Tibial nerve (tissue), 3 donors: ENCODE measurements around the gene DPP8.
"Not testable (repeated sequence)": the region's sequence is repeated elsewhere in the genome, so short reads cannot be mapped to it uniquely, and the experiment has no call there.

Source experiments
- POLR2A ChIP-seq, 2 donors: fragments of 450-650 bp; IDR thresholded peaks; one replicate each; pipeline ENCODE4 v1.6.1; 2017; ENCODE audit warnings: antibody characterized with exemption in 2 of 2, mild to moderate bottlenecking in 2 of 2, moderate library complexity in 2 of 2
- TF ChIP-seq, protein P1 (sequence below), 5 experiments: fragments of 200-600 bp in 3 of 5; fragments of 450-650 bp in 2 of 5; sonication (generic) in 3 of 5; IDR thresholded peaks; one replicate each; pipeline ENCODE4 v1.5.1; 2016 to 2019; ENCODE audit warnings: antibody characterized with exemption in 5 of 5, mild to moderate bottlenecking in 3 of 5, moderate library complexity in 2 of 5

GRCh38 chr15:65549288-65549687 is 31.8 kb upstream of the DPP8 start:
- TF ChIP-seq, protein P1, sequence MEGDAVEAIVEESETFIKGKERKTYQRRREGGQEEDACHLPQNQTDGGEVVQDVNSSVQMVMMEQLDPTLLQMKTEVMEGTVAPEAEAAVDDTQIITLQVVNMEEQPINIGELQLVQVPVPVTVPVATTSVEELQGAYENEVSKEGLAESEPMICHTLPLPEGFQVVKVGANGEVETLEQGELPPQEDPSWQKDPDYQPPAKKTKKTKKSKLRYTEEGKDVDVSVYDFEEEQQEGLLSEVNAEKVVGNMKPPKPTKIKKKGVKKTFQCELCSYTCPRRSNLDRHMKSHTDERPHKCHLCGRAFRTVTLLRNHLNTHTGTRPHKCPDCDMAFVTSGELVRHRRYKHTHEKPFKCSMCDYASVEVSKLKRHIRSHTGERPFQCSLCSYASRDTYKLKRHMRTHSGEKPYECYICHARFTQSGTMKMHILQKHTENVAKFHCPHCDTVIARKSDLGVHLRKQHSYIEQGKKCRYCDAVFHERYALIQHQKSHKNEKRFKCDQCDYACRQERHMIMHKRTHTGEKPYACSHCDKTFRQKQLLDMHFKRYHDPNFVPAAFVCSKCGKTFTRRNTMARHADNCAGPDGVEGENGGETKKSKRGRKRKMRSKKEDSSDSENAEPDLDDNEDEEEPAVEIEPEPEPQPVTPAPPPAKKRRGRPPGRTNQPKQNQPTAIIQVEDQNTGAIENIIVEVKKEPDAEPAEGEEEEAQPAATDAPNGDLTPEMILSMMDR (IDR thresholded peaks at IDR 0.05) = not testable (repeated sequence)
- not testable (repeated sequence) for TF ChIP-seq POLR2A (IDR thresholded peaks at IDR 0.05)
